Right lobe of liver (tissue), 4 donors: ENCODE results near the gene USP47.

Experiments
- CTCF ChIP-seq, 4 donors: fragments of 200-600 bp in 3 of 4; fragments of 450-650 bp in 1 of 4; IDR thresholded peaks; one replicate each; pipeline versions ENCODE4 v1.5.1 to v1.8.0; 2016 to 2022; ENCODE audit warnings: antibody characterized with exemption in 4 of 4, mild to moderate bottlenecking in 2 of 4
- POLR2A ChIP-seq: fragments of 450-650 bp; IDR thresholded peaks from one replicate; pipeline ENCODE4 v1.6.1; 2017; ENCODE audit warnings: antibody characterized with exemption, mild to moderate bottlenecking
- donor health status: DM: no; HTN: no; CAD: no.
- donor health status: DM: no; HTN: no; CAD: no.
- donor health status: DM: no; HTN: yes; CAD: no.

GRCh38 chr11:11858676-11859075 is 16.9 kb downstream of the USP47 start:
- TF ChIP-seq CTCF (IDR thresholded peaks at IDR 0.05) (no peak), POLR2A (no peak)
